Measurements from ENCODE around the gene MRPL55.
A peak's percentile ranks its signal among the peaks of the same experiment; 100 is the strongest.

The MRPL55 gene

DNA sequence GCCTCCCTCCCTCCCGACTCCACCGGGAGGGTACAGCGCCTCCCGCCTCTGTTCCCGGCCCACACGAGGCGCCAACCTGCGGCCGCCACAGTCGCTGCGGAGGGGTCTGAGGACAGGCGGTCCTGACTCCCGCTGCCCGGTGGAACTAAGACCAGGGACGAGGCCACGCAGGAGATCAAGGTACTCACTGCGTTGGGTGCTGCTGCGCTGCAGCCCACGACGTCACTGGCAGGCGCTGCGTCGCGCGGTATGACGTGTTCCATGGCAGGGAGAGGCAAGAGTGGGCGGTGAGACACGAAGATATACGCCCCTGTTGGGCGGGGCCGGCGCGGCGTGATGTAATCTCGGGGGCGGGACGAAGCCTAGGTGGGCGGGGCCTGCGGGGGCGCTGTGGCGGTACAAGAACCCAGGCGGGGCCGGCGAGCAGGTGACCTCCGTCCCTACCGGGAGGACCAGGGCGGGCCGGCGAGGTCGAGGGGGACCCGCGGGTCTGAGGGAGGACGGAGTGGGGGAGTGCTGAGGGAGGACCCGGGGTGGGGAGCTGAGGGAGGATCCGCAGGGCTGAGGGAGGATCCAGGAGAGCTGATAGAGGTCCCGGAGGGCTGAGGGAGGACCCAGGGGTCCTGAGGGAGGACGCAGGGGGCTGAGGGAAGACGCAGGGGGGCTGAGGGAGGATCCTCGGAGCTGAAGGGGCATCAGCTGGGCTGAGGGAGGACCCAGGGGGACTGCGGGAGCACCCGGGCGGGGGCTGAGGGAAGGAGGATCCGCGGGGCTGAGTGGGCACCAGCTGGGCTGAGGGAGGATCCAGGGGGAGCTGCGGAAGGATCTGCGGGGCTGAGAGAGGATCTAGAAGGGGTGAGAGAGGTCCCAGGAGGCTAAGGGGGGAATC is at the start of gene MRPL55:
Gene MRPL55, minus strand, starts transcription at position 227 of the 889 bp plus-strand sequence. CDS start 1,039 bp downstream, outside the sequence.
- DNase-seq = peak; percentile 98

DNA sequence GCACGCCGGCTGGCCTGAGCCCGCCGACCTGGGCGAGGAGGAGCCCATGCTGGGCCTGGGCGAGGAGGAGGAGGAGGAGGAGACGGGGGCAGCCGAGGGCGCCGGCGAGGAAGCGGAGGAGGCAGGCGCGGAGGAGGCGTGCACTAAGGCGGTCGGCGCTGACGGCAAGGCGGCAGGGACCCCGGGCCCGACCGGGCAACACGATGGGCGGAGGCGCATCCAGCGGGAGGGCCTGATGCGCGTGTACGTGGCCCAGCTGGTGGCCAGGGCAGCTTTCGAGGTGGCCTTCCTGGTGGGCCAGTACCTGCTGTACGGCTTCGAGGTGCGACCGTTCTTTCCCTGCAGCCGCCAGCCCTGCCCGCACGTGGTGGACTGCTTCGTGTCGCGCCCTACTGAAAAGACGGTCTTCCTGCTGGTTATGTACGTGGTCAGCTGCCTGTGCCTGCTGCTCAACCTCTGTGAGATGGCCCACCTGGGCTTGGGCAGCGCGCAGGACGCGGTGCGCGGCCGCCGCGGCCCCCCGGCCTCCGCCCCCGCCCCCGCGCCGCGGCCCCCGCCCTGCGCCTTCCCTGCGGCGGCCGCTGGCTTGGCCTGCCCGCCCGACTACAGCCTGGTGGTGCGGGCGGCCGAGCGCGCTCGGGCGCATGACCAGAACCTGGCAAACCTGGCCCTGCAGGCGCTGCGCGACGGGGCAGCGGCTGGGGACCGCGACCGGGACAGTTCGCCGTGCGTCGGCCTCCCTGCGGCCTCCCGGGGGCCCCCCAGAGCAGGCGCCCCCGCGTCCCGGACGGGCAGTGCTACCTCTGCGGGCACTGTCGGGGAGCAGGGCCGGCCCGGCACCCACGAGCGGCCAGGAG is 49.3 kb upstream of the MRPL55 start:
- no peak for DNase-seq

DNA sequence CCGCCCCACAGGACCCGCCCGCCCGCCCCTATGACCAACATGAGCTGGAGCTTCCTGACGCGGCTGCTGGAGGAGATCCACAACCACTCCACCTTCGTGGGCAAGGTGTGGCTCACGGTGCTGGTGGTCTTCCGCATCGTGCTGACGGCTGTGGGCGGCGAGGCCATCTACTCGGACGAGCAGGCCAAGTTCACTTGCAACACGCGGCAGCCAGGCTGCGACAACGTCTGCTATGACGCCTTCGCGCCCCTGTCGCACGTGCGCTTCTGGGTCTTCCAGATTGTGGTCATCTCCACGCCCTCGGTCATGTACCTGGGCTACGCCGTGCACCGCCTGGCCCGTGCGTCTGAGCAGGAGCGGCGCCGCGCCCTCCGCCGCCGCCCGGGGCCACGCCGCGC is 48.6 kb upstream of the MRPL55 start:
- DNase-seq = no peak

DNA sequence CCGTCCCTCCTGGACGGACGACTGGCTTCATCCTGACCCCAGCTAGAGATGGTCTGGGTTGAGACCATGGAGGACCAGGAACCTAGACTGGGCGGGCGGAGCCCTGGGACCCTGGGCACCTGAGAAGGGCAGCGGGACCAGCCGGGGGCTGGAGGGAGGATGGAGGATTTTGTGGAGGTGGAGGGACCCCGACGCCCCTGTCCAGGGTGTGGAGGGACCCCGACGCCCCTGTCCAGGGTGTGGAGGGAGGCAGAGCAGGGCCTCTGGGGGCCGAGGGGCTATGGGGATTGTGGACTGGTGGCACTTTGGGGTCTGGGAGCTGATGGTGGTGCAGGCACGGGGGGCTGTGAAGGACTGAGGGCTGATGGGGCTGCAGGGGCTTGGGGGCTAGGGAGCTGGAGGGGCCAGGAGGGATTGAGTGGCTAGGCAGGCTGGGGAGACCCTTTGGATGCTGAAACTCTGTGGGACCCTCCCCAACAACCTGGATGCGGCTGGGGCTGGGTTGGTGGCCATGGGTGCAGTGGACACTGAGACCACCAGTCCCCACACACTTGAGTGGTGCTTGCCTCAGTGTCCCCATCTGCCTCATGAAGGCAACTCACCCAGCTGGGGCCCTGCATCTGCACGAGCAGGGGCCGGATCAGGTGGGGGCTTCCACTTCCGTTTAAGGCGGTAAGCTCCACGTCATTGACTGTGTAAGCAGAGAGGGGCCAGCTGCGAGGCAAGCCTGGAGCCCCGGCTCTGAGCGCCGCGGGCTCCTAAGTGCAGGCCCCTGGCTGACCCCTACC is 48.0 kb upstream of the MRPL55 start:
- no peak for DNase-seq

DNA sequence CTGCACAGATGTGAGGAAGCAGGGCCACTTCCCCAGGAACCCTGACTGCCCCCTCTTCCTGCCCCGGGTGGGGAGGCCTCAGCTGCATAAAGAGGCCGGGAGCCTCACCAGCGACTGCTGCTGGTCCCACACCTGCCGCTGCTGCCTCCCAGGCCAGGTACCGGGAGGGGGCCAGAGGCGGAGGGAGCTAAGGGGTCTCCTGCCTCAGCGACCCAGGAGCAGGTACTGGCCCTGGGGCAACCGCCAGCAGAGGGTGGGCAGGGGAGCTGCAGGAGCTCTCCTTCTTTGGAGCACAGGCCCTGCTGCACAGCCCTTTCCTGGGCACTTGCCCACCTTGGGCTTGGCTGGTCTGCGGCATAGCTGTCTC is 47.4 kb upstream of the MRPL55 start:
- no peak for DNase-seq

DNA sequence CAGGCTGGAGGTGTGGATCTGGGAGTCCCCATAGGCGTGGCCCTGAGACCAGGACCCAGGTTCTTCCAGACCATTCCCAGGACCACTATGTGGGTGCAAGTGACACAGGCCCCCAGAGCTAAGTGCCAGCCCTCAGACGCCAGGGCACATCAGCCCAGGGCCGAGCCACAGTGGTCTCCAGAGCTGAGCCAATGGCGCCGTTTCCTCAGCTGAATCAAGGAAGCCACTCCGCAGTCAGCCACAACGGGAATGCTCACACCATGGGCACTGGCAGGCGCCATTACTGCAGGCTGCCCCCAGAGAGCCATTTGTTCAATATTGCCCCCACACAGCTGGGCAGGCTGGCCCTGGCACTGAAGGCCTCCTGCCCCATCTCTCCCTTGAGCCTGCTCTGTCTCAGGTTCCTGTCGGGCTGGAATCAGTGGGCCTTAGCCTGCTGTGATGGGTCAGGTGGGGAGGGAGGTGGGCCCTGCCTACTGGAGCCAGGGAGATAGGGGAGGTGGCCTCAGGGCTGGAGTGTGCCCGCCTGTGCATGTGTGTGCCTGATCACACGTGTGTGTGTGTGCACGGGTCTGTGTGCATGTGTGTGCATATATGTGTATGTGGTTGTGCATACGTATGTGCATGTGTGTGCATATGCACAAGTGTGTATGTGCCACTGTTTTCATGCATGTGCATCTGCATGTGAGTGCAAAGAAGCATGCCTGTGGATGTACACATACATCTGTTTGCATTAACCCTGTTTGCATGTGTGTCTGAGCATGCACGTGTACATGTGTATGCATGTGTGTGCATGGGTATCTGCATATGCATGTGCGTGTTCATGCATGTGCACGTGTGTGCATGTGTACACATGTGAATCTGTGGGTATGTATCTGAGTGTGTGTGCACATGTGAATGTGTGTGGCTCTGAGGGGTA is 46.8 kb upstream of the MRPL55 start:
- DNase-seq = no peak

DNA sequence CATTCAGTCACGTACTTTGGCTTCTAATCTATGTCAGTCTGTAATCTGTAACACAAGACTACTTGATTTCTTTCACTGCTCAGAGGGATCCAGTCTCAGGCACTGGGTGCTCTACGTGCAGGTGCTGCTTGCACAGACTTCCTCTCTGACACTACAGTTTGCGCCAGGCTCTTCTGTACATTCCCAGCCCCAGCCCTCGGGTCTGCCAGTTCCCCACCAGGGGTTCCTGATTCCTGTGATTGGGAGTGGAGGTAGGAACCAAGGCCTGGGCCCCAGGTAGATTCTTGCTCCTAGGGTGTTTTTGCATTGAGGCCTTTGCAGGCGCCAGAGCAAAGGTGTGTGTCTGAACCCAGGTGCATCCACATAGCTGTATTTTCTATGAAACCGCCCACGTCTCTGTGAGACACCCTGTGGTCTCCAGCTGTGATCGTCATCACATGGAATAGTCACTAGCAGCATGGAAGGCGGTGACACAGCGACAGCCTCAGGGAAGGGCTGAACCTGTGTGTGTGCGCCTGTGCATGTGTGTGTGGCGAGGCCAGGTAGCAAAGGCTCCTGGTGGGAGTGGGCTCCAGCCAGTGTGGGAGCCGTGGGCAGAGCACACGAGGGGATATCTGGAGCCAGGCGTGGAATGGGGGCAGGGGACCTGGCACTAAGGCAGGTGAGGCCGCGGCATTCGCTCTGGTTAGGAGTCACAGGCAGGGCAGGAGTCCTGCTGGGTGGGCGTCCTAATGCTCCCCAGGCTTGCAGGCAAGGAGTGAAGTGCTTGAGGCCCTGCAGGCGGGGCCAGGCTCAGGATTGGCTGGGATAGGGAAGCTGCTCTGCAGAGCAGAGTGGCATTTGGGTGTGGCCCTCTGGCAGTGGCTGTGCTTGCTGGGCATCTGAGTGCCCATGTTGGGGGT is 45.8 kb upstream of the MRPL55 start:
- no peak for DNase-seq

DNA sequence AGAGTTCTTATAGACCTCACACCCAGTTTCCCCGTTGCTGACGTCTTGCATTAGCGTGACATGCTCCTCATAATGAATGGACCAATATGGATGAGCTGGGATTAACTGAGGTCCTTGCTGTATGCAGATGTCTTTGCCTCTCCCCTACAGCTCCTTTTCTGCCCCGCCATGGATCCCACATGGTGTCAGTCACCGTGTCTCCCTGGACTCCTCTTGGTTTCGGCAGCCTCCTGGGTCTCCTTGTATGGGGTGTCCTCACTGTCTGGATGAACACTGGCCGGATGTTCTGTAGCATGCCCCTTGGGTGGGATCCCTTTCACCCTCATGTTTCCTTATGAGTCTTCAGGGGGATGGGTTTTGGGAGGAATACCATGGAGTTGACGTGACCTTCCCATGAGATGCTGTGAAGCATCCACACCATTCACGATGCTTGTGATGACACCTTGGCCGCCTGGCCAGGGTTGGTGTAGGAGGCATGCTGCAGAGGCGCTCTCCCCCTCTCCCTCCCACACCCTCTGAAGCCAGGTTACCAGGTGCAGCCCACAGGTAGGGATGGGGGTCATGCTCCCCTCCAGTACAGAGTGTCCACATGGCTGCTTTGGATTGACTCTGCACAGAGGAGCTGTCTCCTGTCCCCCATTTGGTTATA is 45.0 kb upstream of the MRPL55 start:
- no peak for DNase-seq

DNA sequence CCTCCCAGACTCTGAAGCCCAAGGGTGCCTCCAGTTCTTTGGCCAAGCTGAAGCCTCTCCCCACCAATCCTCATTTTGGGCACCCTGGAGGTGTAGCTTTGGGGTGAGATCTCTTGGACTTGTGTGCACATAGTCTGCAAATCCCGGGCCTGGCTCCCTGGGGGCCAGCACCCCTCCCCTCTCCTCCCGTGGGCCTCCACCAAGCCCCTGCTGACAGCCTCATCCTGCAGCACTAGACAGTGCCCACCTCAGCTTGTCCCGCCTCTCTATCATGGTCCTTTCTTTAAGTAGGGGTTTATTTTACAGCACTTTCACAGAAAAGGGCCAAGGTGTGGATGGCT is 43.8 kb upstream of the MRPL55 start:
- DNase-seq = no peak

DNA sequence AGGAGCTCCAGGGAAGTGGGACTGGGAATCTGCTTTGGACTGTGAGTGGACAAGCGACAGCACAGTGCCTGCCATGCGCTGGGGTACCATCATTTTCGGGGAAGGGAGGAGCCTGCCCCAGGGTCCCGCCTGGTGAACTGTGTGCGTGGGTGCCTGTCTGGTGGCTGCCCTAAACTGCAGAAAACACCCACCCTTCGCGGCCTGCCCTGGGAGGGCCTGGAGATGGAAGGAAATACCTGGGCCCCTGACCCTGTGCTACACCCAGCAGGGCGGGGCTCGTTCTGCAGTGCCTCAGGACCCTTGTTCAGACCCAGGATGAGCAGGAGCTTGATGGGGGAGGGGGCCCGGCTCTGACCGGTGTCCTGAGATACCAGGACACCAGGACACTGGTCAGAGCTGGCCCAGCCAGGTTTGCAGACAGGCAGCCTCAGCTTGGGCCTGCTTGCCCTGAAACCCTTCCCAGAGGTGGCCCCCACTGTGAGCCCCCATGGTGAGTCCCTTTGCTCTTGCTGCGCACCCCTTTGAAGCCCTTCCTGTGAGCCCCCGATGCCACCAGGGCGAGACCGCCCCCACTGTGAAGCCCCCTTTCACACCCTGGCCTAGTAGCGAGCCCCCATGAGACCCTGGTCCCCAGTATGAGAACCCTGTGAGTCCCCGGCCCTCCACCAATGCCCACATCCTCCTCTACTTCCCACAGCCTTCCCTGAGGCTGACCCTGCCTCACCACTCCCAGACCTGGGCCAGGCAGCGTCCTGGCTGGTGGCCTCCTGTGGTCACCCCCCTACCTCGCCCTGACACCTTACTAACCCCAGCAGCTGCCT is 43.2 kb upstream of the MRPL55 start:
- no peak for DNase-seq

DNA sequence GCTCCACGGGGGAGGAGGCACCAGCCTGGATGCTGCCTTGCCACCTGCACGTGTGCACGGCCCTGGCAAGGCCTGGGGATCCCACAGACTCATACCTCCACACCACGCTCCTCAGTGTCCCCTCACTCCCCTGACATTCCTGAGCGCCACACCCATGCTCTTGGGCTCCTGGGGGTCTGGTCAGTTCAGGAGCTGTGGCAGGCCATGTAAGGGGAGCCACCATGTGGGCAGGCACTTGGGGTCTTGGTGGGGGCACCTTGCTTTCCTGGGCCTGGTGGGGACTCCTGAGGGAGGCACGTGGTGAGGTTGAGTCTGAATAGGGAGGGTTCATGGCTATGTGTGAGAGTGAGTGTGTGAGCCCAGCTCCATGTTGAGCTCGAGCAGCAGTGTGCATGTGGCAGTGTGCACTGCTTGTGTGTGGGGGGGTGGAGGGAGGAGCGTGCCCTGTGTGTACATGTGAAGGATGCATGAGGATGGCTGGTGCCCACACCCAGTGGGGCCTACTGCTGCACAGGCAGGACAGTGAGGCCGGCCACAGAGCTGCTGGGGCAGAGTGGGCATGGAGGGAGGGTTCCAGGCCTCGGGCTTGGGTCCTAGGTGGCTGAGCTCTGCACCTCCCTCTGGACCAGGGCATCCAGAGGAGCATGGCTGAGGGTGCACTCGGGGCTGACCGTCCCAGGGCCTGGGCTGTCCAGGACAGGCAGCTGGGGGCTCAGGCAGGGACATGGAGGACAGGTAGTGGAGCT is 42.3 kb upstream of the MRPL55 start:
- no peak for DNase-seq

DNA sequence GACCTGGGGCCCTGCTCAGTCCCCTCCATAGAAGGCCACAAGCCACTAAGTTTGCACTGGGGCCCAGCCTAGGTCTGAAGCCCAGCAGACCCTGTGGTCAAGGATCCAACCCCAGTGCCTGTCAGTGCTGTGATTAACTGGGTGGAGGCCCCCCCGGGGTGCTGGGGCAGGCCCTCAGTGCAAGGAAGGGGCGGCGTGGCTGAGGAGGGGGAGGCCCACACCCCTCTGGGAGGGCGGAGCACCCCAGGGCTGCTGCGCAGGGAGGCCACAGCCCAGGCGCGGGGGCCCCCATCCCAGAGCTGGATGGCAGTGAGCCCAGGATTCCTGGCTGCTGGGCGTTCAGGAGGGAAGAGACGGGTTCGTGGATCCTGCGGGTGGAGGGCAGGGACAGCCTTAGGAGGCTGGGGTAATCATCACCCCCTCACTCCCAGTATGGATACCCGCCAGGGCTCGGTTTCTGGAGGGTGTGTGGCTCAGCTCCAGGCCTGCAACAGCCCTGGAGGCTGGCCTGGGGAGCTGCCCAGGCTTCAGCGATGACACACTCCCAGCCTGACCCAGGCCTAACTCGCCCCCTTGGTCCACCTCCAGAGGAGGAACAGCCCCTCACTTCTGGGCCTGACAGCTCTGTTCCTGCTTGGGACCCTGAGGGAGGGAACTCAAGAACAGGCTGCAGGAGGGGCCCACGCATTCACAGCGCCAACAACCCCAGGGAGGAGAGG is 41.5 kb upstream of the MRPL55 start:
- DNase-seq = no peak

DNA sequence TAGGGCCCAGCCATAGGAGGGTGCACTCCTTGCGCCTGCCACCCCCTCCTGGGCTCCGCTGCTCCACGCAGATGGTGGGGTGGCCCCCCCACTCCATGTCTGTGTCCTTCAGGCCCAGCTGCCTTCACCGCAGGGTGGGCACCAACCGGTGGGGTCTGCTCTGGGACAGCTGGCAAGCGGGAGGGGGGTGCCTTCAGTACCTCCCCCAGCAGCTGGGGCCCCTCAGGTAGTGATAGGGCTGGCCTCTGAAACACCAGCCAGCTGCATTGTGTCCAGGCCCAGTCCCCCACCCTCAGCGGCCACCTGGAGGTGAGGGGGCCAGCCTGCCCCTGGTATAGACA is 41.0 kb upstream of the MRPL55 start:
- DNase-seq = no peak

DNA sequence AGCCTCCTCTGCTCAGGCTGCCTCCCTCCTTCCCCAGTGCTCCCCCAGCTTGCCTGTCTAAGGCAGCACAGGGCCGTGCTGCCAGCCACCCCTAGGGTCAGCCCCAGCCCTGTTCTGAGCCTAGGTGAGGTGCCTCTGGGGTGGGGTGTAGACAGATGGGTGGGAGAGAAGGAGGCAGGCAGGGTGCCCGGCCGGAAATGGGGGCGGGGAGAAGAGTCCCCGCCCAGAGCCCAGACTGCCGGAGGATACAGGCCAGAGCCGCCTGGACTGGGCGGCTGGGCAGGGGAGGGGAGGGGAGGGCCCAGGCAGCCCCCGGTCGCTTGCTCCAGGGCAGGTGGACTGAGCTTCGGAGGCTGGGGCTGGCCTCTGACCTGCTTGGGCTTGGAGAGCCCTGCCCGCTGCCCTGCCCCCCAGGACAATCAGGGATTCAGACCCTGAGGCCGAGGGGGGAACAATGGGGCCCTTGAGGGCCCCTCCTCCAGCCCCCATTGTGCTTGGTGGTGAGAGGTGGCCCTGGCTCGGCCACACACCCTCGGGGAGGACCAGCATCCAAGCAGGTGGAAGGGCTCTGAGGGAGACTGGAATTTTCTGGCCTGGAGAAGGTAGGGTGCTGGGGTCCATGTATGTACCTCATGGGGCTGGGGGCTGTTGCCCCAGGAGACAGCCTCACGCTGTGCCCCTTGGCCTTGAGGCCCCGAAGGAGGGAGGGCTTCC is 40.5 kb upstream of the MRPL55 start, which contains the start of gene GJC2:
Gene GJC2, plus strand, starts transcription at position 525 of the 714 bp plus-strand sequence. CDS start 7,829 bp downstream, outside the sequence.
- no peak for DNase-seq

DNA sequence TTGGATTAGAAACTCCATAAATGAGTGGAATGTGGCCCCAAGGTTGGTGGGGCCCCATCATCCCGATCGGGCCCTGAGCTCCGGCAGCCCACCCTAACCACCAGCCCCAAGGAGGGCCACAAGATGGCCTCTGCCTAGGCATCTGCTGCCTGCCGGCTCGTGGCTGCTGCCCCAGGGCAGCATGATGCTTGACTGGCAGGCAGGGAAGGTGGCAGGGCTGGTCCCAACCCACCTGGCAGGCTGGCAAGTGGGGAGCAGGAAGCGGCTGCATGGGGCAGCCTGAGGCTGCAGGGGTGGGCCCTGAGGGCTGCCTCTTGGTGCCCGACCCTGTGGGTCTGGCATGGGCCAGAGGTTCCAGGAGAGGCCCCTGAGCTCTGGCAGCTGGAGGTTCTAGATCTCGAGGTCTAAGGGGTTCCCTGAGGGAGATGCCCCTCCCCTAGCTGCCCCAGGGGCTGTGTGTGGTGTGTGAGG is 39.9 kb upstream of the MRPL55 start:
- DNase-seq = no peak

DNA sequence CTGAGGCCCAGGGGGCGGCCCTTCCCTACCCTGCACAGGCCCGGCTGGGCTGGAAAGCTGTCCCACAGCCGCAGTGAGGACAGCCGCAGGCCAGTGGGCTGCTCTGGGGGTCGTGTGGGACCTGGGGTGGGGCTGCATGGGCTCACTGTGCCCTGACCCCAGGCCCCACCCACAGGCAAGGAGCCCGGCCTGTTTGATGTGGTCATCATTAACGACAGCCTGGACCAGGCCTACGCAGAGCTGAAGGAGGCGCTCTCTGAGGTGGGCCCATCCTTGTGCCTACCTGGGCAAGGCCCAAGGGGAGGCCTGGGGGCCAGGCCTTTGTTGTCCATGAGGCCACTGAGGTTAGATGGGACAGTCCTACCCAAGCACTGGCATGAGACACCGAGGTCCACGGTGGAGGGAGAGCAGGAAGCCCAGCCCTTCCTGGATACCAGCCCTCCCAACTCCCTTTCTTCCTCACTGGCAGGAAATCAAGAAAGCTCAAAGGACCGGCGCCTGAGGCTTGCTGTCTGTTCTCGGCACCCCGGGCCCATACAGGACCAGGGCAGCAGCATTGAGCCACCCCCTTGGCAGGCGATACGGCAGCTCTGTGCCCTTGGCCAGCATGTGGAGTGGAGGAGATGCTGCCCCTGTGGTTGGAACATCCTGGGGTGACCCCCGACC is 39.2 kb upstream of the MRPL55 start:
- DNase-seq = no peak

DNA sequence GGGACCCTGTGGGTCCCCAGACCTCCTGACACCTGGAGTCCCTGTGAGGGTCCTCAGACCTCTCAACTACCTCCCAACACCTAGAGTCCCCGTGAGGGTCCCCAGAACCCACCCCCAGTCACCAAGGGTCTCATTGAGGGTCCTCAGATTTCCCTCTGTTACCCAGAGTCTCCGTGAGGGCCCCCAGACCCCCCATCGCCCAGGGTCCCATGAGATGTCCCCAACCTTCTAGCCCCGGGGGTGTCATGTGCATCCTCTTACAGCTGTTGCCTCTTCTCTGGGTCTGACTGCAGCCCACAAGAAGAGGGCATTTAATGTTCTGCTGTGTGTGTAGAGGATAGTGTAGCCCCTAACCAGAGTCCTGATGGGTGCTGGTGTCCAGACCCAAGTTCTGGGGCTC is 38.7 kb upstream of the MRPL55 start:
- no peak for DNase-seq

Data from CD4-positive, alpha-beta T cell treated with Interleukin-17A for 1 hour (primary cell).